Panc1 (cell line): ENCODE results near the gene CHMP4A.

Source experiments
- POLR2AphosphoS5 ChIP-seq: IDR thresholded peaks from 2 replicates; pipeline ENCODE4 v1.6.1; 2012; ENCODE audit warnings: mild to moderate bottlenecking, low read depth, low read length, moderate library complexity
- SIN3A ChIP-seq: IDR thresholded peaks from 2 replicates; pipeline ENCODE4 v1.6.1; 2012; ENCODE audit warnings: low read depth, mild to moderate bottlenecking, low read length, moderate library complexity, borderline replicate concordance; ENCODE audit not compliant: insufficient read depth
- TF ChIP-seq, protein P1 (sequence below): fragments of 450-650 bp; IDR thresholded peaks from 2 replicates; pipeline ENCODE4 v1.5.1; 2017; ENCODE audit warnings: mild to moderate bottlenecking
- TF ChIP-seq, protein P2 (sequence below), 2 experiments: IDR thresholded peaks; 2 replicates each; pipeline ENCODE4 v1.6.1; 2011 to 2012; ENCODE audit warnings: low read depth in 2 of 2, control low read depth in 1 of 2, low read length in 1 of 2, mild to moderate bottlenecking in 1 of 2, moderate library complexity in 1 of 2; ENCODE audit not compliant: insufficient read depth in 1 of 2

DNA sequence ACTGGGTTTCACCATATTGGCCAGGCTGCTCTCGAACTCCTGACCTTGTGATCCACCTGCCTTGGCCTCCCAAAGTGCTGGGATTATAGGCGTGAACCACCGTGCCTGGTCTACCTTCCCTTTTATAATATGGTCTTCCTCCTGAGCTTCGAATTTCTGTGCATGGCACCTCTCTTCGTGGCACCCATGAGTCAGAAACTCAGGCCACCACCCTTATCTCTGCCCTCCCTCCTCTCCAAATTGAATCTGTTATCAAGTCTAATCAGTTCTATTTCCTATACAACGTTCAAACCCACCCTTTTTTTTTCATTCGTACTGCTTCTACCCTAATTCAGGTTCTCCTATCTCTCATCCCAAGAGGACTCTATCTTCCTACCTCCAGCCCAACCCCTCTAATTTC is 34.1 kb upstream of the CHMP4A start:
- TF ChIP-seq, protein P1, sequence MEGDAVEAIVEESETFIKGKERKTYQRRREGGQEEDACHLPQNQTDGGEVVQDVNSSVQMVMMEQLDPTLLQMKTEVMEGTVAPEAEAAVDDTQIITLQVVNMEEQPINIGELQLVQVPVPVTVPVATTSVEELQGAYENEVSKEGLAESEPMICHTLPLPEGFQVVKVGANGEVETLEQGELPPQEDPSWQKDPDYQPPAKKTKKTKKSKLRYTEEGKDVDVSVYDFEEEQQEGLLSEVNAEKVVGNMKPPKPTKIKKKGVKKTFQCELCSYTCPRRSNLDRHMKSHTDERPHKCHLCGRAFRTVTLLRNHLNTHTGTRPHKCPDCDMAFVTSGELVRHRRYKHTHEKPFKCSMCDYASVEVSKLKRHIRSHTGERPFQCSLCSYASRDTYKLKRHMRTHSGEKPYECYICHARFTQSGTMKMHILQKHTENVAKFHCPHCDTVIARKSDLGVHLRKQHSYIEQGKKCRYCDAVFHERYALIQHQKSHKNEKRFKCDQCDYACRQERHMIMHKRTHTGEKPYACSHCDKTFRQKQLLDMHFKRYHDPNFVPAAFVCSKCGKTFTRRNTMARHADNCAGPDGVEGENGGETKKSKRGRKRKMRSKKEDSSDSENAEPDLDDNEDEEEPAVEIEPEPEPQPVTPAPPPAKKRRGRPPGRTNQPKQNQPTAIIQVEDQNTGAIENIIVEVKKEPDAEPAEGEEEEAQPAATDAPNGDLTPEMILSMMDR, result no peak
- TF ChIP-seq POLR2AphosphoS5 (no peak), SIN3A (no peak)
- TF ChIP-seq, protein P2, sequence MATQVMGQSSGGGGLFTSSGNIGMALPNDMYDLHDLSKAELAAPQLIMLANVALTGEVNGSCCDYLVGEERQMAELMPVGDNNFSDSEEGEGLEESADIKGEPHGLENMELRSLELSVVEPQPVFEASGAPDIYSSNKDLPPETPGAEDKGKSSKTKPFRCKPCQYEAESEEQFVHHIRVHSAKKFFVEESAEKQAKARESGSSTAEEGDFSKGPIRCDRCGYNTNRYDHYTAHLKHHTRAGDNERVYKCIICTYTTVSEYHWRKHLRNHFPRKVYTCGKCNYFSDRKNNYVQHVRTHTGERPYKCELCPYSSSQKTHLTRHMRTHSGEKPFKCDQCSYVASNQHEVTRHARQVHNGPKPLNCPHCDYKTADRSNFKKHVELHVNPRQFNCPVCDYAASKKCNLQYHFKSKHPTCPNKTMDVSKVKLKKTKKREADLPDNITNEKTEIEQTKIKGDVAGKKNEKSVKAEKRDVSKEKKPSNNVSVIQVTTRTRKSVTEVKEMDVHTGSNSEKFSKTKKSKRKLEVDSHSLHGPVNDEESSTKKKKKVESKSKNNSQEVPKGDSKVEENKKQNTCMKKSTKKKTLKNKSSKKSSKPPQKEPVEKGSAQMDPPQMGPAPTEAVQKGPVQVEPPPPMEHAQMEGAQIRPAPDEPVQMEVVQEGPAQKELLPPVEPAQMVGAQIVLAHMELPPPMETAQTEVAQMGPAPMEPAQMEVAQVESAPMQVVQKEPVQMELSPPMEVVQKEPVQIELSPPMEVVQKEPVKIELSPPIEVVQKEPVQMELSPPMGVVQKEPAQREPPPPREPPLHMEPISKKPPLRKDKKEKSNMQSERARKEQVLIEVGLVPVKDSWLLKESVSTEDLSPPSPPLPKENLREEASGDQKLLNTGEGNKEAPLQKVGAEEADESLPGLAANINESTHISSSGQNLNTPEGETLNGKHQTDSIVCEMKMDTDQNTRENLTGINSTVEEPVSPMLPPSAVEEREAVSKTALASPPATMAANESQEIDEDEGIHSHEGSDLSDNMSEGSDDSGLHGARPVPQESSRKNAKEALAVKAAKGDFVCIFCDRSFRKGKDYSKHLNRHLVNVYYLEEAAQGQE (IDR thresholded peaks at IDR 0.05; ENCODE audit: insufficient read depth in 1 of 2, low read depth in 2 of 2, low read length in 1 of 2), result no peak
